ENCODE measurements around the gene TMEM181.
A peak's percentile ranks its signal among the peaks of the same experiment; 100 is the strongest.
"Not testable (repeated sequence)": the region's sequence is repeated elsewhere in the genome, so short reads cannot be mapped to it uniquely, and the experiment has no call there.

Gene TMEM181

DNA sequence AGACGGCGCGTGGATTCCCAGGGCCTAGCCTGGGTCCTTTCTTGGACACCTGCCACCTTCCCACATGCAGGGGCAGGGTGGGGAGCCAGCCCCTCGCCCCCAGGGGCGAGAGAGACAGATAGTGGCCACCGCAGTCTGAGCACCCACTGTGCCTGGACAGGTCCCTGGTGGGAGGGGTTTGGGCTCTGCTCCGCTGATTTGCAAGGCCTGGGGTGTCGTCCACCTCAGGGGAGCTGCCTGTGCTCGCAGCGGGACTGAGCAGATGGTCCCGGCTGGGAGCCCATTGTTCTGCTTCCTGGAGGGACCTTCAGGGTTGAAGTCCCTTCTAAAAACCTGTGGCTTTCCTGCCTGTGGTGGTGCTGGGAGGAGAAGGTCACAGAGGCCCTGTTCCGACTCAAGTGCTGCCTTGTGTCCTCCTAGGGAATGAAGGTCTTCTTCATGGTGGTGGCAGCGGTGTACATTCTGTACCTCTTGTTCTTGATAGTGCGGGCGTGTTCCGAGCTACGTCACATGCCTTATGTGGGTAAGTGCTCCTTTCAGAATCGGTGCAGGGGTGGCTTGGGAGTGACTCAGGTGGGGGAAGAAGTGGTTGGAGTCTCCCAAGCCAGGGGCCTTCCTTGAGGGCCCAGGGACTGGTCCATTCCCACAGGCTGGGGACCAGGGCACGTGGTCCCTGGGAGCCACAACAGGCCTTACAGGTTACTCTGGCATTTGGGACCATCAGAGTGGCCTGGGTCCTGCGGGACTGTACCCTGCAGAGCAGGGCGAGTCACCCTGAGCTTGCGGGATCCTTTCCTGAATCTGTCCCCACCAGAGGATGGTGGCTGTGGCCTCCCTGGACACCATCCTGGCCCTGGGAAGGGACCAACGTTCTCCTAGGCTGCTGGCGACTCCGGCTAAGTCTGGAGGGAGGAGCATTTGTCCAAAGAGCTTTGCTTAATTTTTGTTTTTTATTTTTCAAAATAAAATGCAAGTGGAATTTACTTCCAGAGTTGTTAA, 65.1 kb downstream of the TMEM181 start:
- DNase-seq, result no peak

DNA sequence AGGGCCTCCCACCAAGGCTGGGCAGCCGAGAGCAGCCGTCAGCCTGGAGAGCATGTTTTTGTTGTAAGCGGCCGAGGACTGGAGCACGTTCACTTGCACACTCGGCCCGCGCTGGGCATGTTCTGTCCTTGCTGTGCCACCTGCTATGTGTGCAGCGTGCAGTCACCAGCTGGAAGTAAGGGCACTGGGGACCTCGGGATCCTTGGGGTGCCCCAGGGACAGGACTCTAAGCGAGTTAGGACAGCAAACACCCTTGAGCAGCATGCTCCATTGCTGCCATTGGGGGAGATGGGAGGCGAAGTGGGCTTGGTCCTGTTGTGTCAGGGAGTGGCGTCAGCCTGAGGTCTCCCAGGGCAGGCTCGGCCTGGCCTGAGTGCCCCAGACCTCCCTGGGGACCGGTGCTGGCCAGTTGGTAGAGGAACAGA, 66.0 kb downstream of the TMEM181 start:
- DNase-seq, result no peak

DNA sequence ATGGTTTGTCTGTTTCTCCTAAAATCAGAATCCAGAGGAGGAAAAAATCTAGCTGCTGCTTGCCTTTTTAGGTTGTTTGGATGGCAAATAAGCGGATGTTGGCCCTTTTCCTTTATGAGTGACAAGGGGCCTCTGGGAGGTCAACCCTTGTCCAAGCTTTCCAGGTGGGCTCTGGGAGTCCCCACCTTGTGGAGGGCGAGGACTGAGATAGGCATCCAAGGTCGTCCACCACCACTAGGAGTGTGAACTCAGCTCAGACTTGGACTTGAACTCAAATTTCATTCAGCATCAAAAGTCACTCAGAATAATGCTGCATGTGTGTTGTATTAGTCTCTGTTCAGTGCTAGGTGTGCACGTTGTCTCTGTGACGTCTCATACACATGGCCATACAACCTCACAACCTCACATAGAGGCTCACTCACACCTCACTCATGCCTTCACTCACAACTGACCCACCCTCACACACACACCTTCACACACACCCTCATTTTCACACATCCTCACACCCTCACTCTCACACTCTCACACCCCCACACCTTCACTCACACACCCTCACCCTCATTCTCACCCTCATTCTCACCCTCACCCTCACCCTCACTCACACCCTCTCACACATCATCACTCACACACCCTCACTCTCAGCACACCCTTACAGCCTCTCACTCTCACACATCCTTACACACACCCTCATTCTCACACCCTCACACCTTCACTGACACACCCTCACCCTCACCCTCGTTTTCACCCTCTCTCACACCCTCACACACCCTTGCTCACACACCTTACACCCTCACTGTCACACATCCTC, 66.7 kb downstream of the TMEM181 start:
- no peak for DNase-seq

DNA sequence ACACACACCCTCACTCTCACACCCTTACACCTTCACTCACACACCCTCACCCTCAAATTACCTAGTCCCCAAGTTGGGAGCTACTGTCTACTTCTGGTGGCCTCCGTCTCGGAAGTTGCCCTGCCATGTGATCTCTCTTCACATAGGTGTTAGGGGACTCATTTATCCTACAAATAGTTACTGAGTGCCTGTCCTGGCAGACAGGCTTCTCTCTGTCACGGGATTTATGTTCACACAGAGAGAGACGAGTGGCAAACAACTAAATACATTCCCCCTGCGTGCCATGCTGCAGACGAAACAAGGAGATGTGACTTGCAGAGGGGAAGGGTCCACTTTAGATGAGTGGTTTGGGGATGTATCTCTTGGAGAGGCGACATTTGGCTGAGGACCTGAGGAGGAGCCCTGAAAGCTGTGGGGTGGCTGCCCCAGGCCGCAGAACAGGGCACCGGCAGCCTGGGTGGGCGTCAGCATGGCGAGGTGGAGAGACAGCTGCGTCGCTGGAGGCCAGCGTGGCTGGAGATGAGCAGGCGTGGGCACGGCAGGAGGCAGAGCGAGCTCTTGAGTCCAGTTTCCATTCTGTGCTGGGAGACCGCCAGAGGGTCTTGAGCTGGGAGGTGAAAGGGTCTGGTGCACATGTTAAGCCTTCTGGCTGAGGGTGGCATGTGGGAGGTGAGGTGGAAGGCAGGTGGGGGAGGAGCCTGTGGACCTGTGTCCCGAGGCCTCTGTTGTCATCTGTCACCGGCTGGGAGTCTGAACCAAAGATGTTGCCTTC, 67.5 kb downstream of the TMEM181 start:
- DNase-seq, result no peak

DNA sequence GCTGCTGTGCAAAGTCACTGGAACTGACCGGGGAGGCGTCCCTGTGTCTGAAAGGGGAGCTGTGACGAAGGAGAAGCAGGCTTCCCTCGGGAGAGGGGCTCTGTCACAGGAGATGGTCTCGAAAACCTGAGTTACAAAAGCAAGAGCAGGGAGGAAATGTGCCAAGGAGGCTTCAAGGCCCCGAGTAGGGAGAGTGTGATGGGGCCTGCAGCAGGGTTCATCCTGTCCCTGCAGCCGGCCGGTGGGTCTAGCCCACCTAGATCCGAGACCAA, 68.0 kb downstream of the TMEM181 start:
- no peak for DNase-seq

DNA sequence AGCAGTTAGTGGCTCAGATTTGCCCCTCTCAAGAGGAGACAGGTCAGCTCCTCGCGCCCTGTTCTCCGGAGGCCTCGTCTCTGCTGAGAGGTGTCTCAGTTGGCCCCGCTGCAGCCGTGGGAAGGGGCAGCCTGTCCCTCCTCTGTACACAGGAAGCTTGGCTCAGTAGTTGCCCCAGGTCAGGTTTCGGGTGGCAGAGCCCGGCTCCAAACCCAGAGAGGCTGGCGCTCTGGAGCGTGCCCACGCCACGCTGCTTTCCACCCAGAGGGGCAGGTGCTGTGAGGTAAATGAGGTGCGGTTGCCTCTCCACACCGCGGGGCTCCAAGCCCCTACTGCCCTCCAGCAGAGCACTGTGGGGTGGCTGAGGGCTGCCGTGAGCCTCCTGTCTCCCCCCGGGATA, 68.7 kb downstream of the TMEM181 start:
- DNase-seq, result no peak

DNA sequence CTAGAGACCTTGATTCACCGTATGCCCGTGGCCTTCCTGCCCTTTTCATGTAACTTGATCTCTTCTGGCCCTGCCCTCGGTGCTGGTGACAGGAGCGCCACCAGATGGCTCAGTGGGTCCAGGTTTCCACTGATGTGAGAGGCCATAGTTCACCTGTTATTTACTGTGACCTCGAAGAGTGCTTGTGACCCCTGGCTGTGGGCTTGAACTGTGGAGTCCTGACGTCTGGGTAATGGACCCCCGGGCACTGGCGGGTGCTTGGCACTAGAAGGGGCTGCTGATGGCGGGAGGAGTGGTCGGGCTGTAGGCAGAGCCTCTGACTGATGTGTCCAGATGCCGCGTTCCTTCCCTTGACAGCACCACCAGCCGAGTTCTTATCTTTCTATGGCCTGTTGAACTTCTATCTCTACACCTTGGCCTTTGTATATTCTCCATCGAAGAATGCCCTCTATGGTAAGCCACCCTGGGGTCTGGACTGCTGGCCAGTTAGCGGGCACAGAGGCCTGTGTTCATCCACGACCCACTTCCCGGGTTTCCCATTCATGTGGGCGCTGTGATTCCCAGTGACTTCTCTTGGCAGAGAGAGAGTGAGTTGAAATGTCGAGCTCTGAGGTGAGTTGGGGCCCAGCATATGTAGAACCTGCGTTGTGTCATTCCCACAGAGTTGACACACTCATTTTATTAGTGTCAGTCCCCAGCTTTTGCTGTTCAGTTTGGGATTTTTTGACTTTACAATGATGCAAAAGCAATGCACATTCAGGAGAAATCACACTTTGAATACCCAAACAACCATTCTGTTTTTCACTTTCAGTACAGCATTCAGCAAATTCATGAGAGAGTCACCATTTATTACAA, 69.7 kb downstream of the TMEM181 start:
- DNase-seq, result peak in 1 of 2 experiments; percentile 37

DNA sequence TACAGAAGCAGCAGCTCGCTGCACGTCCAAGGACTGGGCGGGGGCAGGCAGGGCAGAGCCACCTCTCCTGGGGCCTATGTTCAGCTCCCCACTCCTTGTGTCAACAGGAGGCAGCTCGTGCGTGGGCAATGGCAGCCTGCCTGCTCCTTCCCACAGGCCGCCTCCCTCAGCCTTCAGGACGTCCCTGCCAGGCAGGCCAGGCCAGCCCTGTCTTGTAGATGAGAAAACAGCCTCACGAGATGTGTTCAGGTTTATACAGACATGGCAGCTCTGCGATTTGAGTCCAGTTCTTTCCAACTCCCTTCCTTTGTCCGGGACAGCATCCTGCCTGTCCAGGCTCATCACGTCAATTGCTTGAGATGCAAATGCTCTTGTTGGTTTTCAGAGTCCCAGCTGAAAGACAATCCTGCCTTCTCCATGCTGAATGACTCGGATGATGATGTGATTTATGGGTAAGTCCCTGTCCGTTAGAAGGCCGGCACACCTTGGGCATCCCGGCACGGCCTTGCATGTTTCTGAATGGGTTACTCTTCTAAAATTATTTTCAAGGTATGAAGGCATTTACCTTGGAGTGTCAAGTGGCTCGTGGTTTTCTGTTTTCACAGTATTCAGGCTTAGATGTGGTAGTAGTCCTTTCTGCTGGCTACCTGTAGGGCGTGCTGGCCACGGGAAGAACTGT, 71.2 kb downstream of the TMEM181 start:
- DNase-seq, result no peak

DNA sequence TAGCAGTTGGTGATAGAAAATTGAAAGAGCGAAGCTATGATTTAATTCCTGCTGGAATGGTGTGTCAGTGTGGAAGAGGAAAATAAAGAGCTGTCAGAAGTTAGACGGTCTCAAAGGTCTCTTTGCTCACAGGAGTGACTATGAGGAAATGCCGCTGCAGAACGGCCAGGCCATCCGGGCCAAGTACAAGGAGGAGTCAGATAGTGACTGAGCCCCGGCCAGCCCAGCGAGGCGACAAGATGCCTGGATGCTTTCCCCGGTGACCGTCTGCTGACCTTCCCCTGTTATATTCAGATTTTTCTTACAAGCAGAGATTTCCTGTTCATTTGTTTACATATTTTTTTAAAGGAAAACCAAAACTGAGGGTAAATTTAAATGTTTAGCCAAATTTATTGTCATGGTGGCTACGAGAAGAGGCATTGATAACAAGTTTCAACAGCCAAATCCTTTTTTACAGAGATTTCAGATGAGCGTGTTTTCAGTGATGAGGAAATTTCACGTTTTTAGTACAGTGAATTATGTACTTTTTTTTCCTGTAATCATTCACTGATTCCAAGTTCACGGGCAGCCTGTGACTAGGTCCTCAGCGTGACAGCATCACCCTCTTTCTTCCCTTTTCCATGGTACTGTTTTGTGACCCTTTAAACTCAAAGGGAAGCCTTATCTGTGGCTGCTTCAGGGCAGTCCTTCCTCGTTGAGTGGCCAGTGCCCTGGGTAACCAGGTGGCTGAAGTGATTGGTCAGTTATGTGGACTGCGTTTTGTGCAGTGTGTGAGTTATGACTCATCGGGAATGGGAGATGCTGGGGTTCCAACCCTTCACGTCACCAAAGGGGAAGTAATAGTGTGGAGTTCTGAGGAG, 72.0 kb downstream of the TMEM181 start:
- no peak for DNase-seq

DNA sequence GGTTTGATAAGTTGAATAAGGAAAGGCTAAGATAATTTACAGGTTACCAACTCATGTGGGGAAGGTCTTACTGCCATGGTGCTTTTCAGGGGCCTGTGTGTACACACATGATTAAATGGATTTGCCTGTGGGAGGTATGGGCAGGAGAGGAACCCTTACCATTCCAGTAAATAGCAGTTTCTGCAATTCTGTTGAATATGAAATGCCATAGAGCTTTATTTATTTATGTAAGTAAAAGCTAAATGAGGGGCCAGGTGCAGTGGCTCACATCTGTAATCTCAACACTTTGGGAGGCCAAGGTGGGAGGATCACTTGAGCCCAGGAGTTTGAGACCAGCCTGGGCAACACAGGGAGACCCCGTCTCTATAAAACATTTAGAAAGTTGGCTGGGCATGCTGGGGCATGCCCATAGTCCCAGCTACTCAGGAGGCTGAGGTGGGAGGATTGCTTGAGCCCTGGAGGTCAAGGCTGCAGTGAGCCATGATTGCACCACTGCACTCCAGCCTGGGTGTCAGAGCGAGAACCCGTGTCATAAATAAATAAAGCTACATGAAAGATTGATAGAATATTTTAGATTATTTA, 72.7 kb downstream of the TMEM181 start:
- DNase-seq, result not testable (repeated sequence)

DNA sequence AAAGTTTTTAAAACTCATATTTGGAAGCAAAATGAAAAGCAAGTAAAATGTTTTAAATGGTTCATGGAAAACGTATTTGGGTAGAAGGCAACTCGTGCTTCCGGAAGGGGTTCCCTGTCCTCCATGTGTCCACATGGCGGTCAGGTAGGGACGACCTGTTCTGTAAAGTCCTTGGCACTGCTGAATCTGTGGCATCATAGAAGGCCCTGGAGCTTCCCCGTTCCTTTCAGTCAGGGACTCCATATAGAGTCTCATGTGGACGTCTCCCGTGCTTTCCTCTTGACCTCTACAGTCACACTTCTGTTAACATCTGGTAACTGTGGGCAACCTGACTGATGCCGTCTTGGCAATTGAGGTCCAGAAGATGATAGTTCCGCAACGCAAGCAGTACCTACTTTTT, 73.2 kb downstream of the TMEM181 start:
- DNase-seq, result no peak

DNA sequence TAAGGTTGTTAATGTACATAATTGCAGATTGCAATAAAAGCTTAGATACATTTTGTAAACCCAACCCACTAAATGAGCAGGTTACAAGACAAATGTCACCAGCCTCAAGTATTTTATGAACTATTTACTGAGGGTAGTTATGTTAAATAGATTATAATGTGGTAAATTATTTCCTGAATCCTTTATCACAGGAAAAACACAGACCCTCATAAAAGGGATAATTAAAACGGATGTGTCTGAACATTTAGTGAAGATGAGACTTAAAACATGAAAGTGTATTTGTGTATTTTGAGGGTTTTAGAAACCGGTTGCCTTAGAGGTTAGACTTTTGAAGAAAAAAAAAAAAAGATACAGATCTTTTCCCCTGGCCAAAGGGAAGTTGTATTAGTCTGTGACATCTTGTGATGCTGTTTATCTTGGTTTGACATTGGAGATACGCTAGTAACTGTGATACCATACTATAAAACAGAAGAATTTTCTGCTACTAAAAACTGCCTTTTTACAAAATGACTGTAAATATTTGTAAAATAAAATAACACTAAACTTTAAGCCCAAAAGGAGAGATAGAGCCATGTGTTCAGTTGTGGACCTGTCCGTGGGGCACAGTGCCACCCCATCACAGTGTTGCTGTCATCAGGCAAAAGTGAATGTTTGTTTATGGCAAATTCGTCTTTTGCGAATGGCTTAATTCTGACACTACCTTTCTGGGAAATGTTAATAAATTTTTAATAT, 75.0 kb downstream of the TMEM181 start:
- no peak for DNase-seq

DNA sequence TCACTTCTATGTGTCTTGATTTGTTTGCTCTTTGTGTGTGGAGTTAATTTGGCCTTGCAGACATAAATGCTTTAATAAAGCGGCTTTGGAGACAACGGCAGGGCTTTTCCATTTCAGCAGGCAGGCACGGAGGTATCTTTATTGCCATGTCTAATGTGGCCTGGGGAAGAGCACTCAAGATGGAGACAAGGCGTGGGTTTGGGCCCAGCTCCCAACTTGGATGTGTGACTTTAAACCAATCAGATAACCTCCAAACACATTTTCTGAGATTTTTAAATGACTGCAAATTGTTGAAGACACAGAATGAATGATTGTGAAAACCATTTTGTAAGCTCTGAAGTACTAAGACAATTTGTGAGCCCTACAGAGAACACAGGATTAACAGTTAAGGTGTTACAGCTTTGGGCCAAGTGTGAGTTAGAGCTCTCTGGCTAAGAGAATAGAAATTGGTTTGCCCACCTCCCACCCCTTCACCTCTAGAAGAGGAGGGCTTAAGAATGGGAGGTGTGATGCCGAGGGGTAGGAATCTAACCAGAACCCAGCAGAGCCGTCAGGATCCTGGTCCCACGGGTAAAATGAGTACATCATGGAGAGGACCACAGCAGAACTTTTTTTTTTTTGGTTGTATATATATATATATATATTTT, 75.7 kb downstream of the TMEM181 start:
- DNase-seq, result no peak

DNA sequence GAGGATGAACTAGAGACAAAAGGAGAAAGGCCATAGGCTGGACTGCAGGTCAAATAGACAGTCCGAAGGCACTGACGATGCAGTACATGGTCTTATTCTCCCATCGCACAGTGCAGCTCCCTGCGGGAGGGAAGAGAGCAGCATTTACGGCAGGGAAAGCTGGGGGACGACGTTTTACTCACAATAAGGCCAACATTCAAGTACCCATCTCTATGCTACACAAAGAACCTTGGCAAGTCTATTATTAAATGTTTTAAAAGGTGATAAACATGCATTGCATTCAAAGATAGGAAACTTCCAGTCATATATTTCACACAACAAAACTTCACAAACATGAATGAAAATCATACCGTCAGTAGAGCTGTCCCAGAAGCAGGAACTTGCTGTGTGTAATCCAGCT, 76.9 kb downstream of the TMEM181 start:
- no peak for DNase-seq

DNA sequence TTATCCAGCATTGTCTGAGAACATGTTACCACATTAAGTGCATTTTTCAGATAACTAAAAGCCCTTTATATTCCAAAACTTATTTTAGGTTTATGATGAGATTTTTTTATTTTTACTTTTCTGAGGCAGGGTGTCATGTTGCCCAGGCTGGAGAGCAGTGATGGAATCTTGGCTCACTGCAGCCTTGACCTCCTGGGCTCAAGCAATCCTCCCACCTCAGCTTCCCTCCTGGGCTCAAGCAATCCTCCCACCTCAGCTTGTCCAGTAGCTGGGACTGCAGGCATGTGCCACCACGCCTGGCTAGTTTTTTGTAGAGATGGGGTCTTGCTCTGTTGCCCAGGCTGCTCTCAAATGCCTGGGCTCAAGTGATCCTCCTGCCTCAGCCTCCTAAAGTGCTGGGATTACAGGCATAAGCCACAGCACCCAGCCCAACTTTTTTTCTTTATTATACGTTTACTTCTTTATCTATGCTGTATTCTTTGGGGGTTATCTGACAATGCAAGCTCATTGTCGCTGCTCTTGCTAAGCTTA, 78.5 kb downstream of the TMEM181 start:
- peak in 1 of 2 experiments; percentile 2 for DNase-seq

DNA sequence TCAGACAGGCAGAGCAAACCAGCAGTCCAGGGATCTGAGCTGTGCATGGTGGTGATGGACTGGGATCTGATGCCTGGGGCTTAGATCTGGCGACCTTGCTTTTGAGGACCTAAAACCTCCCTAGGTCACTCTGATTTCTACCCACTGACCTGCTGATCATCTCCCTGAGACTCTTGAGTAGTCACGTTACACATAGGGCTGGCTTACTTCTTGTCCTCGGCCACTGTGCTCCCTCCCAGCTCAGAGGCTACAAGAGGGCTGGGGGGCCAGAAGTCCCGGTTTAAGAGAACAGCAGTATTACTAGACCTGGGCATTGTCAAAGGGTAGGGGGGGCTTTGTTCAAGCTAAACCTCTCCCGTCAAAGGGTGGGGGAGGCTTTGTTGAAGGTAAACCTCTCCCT, 79.2 kb downstream of the TMEM181 start:
- peak in 1 of 2 experiments; percentile 3 for DNase-seq

DNA sequence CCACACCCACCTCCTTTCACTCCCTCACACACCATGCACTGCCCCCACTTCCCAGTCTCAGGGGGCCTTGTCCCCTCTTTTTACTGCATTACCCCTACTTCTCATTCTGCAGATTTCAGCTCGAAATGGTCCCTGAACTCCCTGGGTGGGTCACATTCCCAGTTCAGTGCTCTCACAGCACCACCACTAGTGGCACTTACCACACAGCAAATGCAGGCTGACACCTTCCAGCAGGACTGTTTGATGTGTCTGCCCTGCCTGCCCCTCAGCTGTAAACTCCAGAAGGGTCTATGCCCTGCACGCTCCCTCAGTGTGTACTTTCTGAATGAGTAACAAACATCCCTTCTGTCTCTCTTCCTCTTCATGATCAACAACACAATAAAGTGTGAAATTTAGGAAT, 80.6 kb downstream of the TMEM181 start:
- peak in 1 of 2 experiments; percentile 16 for DNase-seq

DNA sequence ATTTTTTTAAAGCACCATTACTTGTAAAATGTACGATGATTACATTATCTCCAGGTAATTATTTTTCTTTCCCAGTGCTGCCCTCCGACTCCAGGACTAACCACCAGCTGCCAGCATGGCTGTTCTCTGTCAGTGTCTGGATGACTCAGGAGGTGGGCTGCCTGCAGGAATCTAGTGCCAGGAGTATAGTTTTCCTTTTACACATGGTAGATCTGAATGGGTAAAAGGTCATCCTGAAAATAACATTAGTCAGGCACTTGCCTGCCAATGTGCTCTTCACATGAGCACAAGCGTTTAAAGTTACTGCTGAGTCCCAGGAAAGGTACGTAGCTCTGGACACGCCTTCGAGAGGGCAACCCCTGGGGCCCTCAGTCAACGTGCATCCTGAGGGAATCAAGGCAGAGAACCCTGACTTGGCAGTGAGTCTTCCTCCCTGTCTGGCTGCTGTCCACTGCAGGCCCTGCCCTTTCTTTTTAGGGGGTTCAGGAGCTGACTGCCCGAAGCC, 82.3 kb downstream of the TMEM181 start:
- DNase-seq, result peak in 1 of 2 experiments; percentile 3
